Chondrocyte (in vitro differentiated cells): ENCODE results near the gene BIRC5. TPM values are rescaled to one million over a fixed set of nuclear protein-coding genes. Genes with fewer than 3 reads are reported as not detected.

Experiments
- DNase-seq: peaks from one replicate; pipeline ENCODE4 v3.0.0; 2021; ENCODE audit warnings: mixed read lengths, low spot score
- H3K27ac Mint-ChIP-seq: one replicate; pipeline ENCODE4 v1.8.0; 2021; ENCODE audit warnings: mild to moderate bottlenecking, moderate library complexity, mixed read lengths; ENCODE audit not compliant: unreplicated experiment
- H3K27me3 Mint-ChIP-seq: 2 replicates; pipeline ENCODE4 v1.8.0; 2021; ENCODE audit warnings: low read depth, mixed read lengths
- H3K36me3 Mint-ChIP-seq: 2 replicates; pipeline ENCODE4 v1.8.0; 2021; ENCODE audit warnings: low read depth, mixed read lengths
- H3K4me1 Mint-ChIP-seq: 2 replicates; pipeline ENCODE4 v1.8.0; 2021; ENCODE audit warnings: low read depth, mild to moderate bottlenecking, mixed read lengths
- H3K4me3 Mint-ChIP-seq: one replicate; pipeline ENCODE4 v1.8.0; 2021; ENCODE audit warnings: mild to moderate bottlenecking, moderate library complexity, mixed read lengths; ENCODE audit not compliant: unreplicated experiment
- H3K9me3 Mint-ChIP-seq: 2 replicates; pipeline ENCODE4 v1.8.0; 2021; ENCODE audit warnings: low read depth, mixed read lengths
- total RNA-seq: library from RNA; stranded (reverse); gene quantifications from 3 replicates; pipeline ENCODE4 v1.2.1, GENCODE V29; 2021
- TF ChIP-seq, protein P1 (sequence below): fragments of 200-600 bp; sonication (generic); IDR thresholded peaks from 2 replicates; pipeline ENCODE4 v1.5.0; 2021; ENCODE audit warnings: antibody characterized with exemption, mild to moderate bottlenecking, moderate library complexity

Gene BIRC5
- total RNA-seq, 1 donor from 2014 or later: 11.6 TPM

GRCh38 chr17:78240012-78240655 is 26.1 kb downstream of the BIRC5 start:
- H3K27ac Mint-ChIP-seq: no peak overlapping the region
- H3K27me3 Mint-ChIP-seq: no peaks in the 10 kb centered on the region
- no peaks in the 10 kb centered on the region for H3K36me3 Mint-ChIP-seq
- TF ChIP-seq, protein P1, sequence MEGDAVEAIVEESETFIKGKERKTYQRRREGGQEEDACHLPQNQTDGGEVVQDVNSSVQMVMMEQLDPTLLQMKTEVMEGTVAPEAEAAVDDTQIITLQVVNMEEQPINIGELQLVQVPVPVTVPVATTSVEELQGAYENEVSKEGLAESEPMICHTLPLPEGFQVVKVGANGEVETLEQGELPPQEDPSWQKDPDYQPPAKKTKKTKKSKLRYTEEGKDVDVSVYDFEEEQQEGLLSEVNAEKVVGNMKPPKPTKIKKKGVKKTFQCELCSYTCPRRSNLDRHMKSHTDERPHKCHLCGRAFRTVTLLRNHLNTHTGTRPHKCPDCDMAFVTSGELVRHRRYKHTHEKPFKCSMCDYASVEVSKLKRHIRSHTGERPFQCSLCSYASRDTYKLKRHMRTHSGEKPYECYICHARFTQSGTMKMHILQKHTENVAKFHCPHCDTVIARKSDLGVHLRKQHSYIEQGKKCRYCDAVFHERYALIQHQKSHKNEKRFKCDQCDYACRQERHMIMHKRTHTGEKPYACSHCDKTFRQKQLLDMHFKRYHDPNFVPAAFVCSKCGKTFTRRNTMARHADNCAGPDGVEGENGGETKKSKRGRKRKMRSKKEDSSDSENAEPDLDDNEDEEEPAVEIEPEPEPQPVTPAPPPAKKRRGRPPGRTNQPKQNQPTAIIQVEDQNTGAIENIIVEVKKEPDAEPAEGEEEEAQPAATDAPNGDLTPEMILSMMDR: no peak
- DNase-seq: peak; percentile 76
- no peaks in the 10 kb centered on the region for H3K9me3 Mint-ChIP-seq
- H3K4me3 Mint-ChIP-seq: no peak overlapping the region
- H3K4me1 Mint-ChIP-seq: no peaks in the 10 kb centered on the region

GRCh38 chr17:78240839-78241238 is 26.8 kb downstream of the BIRC5 start:
- no peaks in the 10 kb centered on the region for H3K4me1 Mint-ChIP-seq
- H3K27me3 Mint-ChIP-seq: no peaks in the 10 kb centered on the region
- H3K36me3 Mint-ChIP-seq: peaks cover 2% of the 10 kb centered on the region
- H3K4me3 Mint-ChIP-seq: no peak overlapping the region
- no peak overlapping the region for H3K27ac Mint-ChIP-seq
- DNase-seq: no peak
- H3K9me3 Mint-ChIP-seq: peaks cover 4% of the 10 kb centered on the region
- TF ChIP-seq, protein P1: no peak

DNA sequence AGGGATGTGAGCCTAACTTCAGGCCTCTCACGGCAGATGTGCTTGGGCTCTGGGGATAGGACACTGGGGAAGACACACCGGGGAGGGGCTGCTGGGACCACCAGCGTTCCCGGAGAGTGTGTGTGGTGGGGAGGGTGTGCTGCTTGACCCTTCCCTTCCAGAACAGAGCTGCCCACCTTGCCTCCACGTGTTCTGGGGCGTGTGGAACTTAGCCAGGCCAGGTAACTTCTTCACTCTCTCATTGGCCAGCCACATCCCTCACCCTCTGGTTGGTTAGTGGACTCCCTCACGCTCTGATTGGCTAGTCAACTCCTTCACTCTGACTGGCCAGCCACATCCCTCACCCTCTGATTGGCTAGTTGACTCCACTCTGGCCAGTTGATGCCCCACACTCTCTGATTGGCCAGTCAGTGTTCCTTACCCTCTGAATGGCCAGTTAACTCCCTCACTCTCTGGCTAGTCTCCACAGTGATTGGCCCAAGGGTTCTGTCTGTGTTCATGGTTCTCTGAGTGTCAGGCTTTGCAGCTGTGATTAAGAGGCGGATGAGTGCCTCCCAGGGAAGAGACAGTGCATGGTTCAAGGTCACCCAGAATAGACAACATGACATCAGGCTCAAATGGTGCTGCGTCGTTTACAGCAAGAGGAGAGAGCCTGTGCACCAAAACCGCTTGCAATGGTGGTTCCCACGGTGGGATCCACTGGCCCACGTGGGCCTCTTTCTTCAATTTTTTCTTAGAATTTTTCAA is 27.4 kb downstream of the BIRC5 start:
- DNase-seq: no peak
- Mint-ChIP-seq H3K36me3 (peaks cover 2% of the 10 kb centered on the region), H3K4me3 (no peak overlapping the region), H3K27me3 (no peaks in the 10 kb centered on the region), H3K9me3 (peaks cover 4% of the 10 kb centered on the region), H3K27ac (no peak overlapping the region), H3K4me1 (no peaks in the 10 kb centered on the region)
- TF ChIP-seq, protein P1: no peak

DNA sequence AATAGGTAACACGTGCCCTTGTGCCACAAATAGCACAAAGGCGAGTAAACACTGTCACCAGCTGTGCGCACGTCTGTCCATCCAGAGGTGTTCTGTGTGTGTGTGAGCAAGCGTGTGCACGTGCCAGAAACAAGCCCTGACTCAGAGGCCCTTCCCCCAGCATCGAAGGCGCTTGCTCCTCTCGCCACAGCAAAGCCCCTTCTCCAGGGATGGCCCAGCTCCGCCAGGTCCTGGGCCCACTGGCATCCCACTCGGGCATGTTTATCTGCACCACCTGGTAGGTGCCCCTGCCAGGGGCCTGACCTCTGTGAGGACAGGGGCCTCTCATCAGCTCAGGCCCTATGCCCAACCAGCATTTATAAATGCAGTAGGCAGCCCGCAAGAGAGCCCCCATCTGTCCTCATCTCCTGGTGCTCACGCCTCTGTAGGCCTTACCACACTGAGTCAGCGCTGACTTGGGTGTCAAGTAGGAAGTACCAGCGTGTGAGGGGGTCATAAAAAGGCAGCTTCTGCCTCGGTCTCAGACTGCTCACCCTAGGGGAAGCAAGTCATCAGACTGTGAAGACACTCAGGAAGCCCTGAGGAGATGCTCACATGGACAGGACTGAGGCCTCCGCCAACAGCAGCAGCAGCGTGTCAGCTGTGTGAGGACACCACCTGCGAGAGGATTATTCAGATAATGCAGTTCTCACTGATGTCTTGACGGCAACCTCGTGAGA is 28.1 kb downstream of the BIRC5 start:
- DNase-seq: no peak
- Mint-ChIP-seq H3K27ac (no peak overlapping the region), H3K4me1 (no peaks in the 10 kb centered on the region), H3K9me3 (peaks cover 4% of the 10 kb centered on the region), H3K27me3 (no peaks in the 10 kb centered on the region), H3K36me3 (peaks cover 2% of the 10 kb centered on the region), H3K4me3 (no peak overlapping the region)
- TF ChIP-seq, protein P1: no peak

GRCh38 chr17:78247304-78247703 is 33.3 kb downstream of the BIRC5 start:
- TF ChIP-seq, protein P1: no peak
- Mint-ChIP-seq H3K36me3 (peaks cover 2% of the 10 kb centered on the region), H3K27ac (no peak overlapping the region), H3K9me3 (peaks cover 4% of the 10 kb centered on the region), H3K4me1 (peaks cover 6% of the 10 kb centered on the region), H3K27me3 (no peaks in the 10 kb centered on the region), H3K4me3 (no peak overlapping the region)
- no peak for DNase-seq
